ENCODE data around the gene RNH1. TPM values are rescaled to one million over a fixed set of nuclear protein-coding genes. Genes with fewer than 3 reads are reported as not detected.

Gene RNH1
- total RNA-seq = 100 to 1,000 TPM; 197 to 209 TPM
- long read RNA-seq, donor 1, transcript RNH1-203 (10 exons, 1,722 nt) = major isoform, 74 of 284 reads
- long read RNA-seq, donor 1, transcript RNH1-205 (11 exons, 2,014 nt) = minor isoform, 6 of 284 reads
- long read RNA-seq, donor 1, transcript RNH1-202 (10 exons, 1,791 nt) = minor isoform, 59 of 284 reads
- long read RNA-seq, donor 1, transcript RNH1-201 (11 exons, 1,894 nt) = minor isoform, 8 of 284 reads
- long read RNA-seq, donor 1, partial matches to known transcripts = 60 of 284 reads
- long read RNA-seq, donor 1, other reads (novel, unspliced or antisense) = 62 of 284 reads
- long read RNA-seq, donor 2, transcript RNH1-201 (11 exons, 1,894 nt) = minor isoform, 63 of 2,541 reads
- long read RNA-seq, donor 2, transcript RNH1-202 (10 exons, 1,791 nt) = major isoform, 768 of 2,541 reads
- long read RNA-seq, donor 2, transcript RNH1-222 (11 exons, 1,829 nt) = minor isoform, 78 of 2,541 reads
- long read RNA-seq, donor 2, transcript RNH1-203 (10 exons, 1,722 nt) = minor isoform, 767 of 2,541 reads
- long read RNA-seq, donor 2, partial matches to known transcripts = 358 of 2,541 reads
- long read RNA-seq, donor 2, other reads (novel, unspliced or antisense) = 421 of 2,541 reads

DNA sequence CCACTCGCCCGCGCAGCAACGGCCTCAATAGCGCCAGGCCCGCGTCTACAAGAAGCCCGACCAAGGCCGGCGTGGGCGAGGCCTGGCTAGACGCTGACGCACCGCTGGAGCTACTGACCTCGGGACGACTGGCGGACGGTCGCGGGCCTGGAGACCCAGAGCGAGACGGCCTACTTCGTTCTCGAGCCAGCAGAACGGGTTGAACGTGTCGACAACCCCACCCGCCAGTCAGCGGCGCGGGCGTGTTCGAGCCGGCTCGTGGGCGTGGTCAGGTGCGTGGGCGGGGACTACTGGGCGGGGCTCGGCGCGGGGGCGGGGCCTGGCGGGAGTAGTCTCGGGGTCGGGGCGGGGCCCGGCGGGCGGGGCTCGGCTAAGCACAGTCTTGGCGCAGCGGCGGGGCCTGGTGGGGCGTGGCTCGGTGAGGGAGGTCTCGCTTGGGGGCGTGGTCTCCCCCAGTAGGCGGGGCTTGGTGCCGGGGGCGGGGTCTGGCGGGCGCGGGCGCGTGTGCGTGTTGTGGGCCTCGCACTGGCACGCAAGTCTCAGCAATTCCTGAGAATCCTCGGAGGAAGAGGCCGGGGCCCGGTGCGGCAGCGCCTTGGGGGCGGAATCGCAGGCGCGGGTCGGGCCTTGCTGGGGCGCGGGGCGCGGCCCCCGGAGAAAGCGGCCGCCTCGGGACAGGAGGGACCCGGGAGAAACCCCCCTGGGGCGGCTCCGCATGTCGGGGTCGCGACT, at the start of gene RNH1:
TSS of gene RNH1 (minus strand) at position 248 of the 732 bp plus-strand sequence. CDS start 5,080 bp downstream, outside the sequence.
- DNase-seq (ENCODE audit: low spot score) = peak; percentile 100
- intact Hi-C loops (cut with DNase I) = no loop called here

DNA sequence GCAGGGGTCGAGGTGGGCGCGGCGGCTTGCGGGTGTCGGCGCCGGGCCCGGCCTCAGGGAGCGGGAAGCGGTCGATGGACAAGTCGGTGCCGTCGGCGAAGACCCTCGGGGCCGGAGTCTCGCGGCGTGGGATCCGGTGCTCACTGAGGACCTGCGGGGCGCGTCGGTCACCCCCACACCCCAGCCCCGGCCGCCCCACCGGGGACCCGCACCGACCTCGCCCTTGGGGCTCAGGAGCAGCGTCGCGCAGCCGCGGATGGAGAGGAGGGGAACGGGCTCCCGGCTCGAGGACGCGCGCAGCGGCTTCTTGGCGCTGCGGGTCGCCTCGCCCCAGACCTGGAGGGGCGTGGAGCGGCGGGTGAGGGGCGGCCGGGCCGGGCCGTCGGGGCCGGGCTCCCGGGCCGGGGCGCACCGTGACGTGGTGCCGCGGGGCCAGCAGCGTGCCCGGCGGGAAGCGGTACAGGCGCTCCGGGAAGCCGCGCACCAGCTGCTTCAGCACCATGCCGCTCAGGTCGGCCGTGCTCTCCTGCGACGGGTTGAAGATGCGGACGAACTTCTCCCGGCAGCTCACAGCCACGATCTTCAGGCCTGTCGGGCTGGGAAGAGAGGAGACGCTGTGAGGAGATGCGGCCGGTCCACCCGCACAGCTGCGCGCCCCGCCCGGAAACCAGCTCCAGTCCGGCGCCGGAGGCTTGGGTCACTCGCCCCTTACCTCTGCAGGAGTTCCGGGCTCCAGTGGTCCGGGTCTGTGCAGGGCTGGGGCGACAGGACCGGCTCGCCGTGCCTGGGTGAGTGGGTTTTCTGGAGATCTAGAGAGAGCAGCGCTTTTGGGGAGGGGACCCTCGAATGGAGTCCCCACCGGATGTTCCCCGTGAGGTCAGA, 49.0 kb upstream of the RNH1 start:
- intact Hi-C loops (cut with DNase I) = loop anchor here (10.0 kb wide), 1 partner anchor 169 kb away; no protein-coding TSS in a partner anchor
- no peak for DNase-seq (ENCODE audit: low spot score)

DNA sequence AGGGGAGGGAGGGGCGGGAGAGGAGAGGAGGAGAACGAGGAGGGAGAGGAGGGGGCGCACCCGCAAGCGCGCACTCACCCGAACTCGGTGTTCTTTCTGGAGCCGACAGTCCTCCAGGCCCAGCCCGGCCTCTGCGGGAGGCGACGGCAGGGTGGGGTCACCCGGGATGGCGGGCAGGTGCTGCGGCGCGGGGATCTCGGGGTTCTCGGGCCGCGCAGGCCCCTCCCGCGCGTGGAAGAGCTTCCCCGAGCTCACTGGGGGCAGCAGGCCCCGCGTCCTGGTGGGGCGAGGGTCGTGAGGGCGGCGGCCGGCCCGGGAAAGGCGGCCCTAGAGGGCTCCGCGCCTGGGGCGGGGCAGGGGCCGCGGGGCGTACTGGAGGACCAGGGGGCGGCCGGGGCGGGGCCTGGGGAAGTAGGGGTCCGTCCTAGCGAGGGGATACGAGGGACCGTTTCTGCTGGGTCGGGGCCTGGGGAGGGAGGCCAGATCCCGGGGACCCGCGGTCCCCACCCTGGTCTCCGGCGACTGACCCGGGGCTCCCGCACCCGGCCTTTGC, 48.3 kb upstream of the RNH1 start:
- intact Hi-C loops (cut with DNase I) = loop anchor here (10.0 kb wide), 1 partner anchor 169 kb away; no protein-coding TSS in a partner anchor
- no peak for DNase-seq (ENCODE audit: low spot score)

DNA sequence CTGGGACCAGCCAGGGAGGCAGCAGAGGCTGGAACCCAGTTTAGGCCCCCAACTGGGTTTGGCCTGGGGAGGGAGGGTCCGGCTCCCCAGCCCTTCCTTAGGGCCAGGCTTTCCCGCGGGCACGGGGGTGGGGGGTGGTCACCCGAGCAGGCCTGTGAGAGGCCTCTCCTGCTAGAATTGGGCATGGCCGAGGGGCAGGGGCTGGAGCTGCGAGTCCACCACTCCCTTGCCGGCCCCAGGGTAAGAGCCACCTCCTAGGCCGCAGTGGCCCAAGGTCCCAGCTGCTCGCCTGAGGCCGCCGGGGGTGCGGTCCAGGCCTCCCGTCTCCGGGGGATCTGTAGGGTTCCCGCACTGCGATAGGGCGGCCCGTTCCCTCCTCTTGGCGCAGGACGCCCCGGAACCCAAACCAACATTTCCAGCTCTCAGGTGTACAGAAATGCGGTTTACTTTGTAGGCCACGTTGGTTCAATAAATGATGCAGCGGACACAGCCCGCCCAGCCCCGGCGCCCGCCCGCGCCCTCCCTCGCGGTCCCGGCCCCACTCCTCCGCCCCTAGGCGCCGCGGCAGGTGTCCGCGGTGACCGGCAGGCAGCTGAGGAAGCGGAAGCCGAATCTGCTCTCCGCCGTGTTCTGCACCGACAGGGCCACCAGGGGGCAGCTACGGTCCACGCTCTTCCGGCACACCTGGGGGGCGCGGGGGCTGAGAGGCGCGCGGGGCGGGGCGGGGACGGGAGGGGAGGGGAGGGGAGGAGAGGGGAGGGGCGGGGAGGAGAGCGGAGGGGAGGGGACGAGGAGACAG, 47.6 kb upstream of the RNH1 start:
- intact Hi-C loops (cut with DNase I) = loop anchor here (10.0 kb wide), 1 partner anchor 170 kb away; no protein-coding TSS in a partner anchor
- no peak for DNase-seq (ENCODE audit: low spot score)

DNA sequence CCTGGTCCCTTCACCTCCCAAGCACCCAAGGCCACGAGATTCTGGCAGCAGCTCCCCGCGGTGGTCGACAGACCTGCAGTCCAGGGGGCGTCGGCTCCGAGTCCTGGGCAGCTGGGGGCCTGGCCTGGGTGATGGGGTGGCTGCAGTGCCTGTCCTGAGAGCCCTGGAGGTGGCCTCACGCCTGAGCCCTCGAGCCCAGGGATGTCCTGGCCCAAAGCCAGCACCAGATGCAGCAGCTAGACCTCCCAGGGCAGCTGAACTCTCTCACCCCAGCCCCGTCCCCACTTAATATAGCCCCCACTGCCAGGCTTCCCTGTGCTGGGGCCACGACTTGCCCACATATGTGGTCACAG, 46.9 kb upstream of the RNH1 start:
- intact Hi-C loops (cut with DNase I) = loop anchor here (10.0 kb wide), 1 partner anchor 171 kb away; no protein-coding TSS in a partner anchor
- no peak for DNase-seq (ENCODE audit: low spot score)

DNA sequence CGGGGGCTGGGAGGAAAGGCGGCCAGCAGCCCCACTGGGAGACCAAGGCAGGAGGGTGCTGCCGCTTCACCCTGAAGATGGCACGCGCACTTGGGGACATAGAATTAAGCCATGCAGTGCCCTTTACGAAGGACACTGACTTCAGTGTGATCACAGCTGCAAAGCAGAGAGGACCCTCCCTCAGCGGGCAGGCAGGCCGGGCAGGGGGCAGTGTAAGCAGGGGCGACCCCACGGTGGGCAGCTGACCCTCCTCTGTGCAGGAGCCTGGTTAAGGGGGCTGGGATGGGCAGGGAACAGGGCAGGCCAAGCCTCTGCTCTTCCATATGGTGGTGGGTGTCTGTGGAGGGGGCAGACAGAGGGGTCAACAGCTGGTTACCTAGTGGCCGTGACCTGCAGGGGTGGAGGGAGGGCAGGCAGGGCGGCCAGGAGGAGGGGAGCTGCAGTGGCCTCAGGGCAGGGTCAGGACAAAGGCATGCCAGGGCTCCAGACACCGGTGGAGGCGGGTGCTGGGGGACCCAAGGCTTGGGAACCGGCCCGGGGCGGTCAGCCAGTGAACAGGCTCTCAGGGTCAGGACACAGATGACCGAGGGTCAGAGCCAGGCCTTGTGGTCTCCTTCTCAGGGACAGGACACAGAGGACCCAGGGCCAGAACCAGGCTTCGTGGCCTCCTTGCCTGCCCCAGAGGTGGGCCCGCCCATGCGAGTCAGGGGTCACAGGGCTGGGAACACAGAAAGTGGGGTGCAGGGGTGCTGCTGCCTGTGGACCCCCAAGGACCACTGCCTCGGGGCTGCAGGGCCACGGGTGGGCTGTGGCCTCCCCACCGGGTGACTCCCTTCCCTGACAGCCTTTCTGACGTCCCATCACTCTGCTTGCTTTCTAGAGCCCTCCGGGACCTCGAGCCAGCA, 46.3 kb upstream of the RNH1 start:
- intact Hi-C loops (cut with DNase I) = loop anchor here (10.0 kb wide), 1 partner anchor 171 kb away; no protein-coding TSS in a partner anchor
- no peak for DNase-seq (ENCODE audit: low spot score)

DNA sequence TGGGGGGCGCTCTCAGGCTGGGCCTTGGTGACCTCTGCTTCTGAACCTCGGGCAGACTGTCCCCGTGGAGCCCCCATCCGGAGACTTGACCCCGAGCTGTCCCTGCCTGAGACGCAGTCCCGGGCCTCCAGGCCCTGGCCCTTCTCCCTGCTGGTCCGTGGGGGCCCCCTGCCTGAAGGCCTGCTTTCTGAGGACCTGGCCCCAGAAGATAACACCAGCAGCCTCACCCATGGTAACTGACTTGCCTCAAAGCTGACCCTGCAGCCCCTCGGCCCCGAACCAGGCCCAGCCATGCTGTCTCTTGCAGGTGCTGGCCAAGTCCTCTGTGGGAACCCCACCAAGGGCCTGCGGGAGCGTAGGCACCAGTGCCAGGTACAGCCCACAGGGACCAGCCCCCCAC, 44.6 kb upstream of the RNH1 start:
- DNase-seq (ENCODE audit: low spot score) = no peak
- intact Hi-C loops (cut with DNase I) = loop anchor here (10.0 kb wide), 1 partner anchor 173 kb away; no protein-coding TSS in a partner anchor

DNA sequence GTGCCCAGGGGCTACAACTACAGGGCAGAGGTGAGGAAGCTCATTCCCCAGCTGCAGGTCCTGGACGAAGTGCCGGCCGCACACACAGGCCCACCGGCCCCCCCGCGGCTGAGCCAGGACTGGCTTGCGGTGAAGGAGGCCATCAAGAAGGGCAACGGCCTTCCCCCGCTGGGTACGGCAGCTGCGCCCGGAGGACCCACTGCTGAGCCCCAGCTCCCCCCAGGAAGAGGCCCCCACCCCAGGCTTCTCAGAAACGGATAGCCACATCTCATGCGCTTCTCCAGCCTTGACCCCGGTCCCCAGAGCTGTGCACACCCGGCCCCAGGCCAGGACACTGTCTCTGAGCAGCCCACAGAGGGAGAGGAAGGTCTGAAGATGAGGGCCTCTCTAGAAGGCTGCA, 44.1 kb upstream of the RNH1 start:
- intact Hi-C loops (cut with DNase I) = loop anchor here (10.0 kb wide), 1 partner anchor 174 kb away; no protein-coding TSS in a partner anchor
- DNase-seq (ENCODE audit: low spot score) = no peak

DNA sequence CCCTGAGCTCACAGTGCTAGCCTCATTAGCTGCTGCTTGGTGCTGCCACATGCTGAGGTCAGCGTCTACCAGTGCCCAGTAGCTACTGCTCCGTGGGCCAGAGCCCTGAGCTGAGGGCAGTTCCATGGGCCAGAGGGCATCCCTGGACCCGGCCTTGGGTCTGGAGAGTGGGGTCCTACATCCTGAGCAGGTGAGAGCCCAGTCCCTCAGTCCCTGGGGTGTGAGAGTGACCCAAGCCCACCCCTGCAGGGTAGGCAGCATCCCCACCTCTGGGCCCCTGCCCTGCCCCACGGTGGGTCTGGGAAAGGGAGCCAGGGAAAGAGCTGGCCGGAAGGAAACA, 43.7 kb upstream of the RNH1 start:
- intact Hi-C loops (cut with DNase I) = loop anchor here (10.0 kb wide), 1 partner anchor 174 kb away; no protein-coding TSS in a partner anchor

DNA sequence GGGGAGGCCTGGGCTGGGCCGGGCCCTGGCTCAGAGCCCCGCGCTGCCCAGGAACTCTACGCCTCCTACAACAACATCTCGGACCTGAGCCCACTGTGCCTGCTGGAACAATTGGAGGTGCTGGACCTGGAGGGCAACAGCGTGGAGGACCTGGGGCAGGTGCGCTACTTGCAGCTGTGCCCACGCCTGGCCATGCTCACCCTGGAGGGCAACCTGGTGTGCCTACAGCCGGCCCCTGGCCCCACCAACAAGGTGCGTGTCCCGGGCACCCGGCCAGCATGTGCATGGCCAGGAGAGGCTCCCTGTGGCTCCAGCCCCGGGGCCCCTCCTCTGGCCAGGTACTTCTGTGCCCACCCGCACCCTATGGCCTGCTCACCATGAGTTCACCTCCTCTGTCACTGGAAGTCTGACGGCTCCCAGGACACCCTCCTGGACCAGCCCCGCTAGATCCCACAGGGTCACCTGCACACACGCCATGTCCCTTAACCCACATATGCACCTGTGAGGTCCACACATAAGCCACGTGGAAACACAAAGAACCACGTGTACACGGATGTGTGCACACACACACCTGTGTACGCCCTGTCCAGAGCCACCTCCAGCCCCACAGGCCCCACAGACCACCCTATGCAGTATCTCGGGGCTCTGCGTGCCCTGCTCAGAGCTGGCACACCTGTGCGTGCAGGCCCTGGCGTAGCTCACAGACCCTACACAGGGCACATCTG, 43.1 kb upstream of the RNH1 start:
- intact Hi-C loops (cut with DNase I) = loop anchor here (10.0 kb wide), 1 partner anchor 175 kb away; no protein-coding TSS in a partner anchor
- no peak for DNase-seq (ENCODE audit: low spot score)

More for the DNA sequence above, 43.7 kb upstream of the RNH1 start:
- DNase-seq (ENCODE audit: low spot score) = no peak

DNA sequence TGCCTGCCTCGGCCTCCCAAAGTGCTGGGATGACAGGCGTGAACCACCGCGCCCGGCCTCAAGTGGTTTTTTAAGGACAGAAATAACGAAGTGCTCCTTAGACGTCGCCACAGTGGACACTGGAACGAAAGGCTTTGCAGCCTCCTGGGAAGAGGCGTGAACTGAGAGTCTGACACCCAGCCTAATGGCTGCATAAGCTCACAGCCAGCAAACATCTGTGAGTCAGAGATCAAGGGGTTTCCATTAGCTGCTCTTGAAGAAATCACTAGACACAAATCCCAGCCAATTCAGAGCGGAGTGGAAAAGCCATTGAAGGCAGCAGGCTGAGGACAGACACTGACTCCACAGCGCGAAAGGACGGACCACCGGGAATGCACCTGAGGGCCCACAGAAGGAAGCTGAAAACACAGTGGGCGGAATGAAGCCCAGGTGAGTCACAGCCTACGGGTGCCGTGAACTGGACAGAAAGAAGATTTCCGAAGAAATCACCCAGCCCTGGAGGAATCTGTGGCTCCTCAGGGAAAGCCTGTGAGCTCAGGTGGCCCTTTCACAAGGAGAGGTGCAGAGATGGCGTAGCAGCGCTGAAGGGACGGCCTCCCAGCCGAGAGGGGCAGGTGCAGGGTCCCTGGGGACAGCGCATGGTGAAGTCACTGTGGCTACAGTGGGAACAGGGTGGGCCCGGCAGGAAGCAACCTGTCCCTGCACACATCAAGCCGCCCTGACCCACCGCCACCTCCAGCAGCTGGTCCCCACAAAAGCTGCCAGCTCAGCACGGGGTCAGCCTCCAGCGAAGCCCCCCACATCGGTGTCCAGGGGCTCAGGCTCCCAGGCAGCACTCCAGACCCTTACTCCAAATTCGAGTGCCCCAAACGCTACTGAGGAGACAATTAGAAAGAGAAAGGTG, 41.9 kb upstream of the RNH1 start:
- DNase-seq (ENCODE audit: low spot score) = no peak
- intact Hi-C loops (cut with DNase I) = no loop called here

DNA sequence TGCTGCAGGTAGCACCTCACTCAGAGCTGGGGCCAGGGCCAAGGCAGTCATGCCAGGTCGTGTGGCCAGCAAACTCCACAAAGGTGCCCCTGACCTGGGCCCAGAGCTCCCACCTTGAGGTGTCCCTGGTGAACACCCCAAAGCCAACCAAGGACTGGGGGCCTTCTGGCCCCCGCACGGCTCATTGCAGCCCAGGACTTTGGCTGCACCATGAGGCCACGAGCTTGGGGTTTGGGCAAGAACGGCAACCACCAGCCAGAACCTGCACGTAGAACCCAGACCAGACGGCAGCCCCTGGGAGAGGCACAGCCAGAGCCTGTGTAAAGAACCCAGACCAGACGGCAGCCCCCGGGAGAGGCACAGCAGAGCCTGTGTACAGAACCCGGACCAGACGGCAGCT, 38.1 kb upstream of the RNH1 start:
- intact Hi-C loops (cut with DNase I) = no loop called here
- no peak for DNase-seq (ENCODE audit: low spot score)

DNA sequence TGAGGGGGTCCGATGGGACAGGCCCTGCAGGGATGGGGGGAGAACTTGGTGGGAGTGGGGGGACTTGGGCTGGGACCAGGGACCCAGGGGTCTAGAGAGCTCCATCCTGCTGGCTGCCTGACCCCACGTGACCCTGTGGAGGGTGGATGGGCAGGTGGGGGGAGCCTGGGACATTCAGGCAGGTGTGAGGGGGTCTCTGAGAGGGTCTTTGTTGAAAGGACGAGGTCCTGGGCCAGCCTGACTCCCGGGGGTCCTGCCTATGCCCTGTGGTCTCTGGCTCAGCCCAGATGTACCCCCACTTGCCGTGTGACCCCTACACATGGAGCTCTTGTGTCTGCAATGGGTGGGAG, 37.8 kb upstream of the RNH1 start:
- intact Hi-C loops (cut with DNase I) = no loop called here

DNA sequence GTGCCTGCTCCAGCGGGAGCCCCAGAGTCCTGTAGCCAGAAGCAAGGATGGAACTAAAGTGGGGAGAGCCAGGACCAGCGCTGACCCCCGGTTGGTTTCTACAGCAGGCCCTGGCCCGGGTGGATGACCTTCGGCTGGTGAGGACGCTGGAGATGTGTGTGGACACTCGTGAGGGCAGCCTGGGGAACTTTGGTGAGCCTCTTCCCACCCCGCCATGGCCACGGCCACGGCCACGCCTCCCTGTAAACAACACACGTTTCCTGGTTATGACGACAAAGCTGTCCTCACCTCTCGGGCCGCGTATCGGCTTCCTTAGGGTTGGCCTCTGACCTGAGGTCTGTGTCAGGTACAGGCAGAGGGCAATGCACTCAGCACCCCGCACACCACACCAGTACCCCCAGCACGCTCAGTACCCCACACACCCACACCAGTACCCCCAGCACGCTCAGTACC, 34.4 kb upstream of the RNH1 start:
- intact Hi-C loops (cut with DNase I) = no loop called here
- DNase-seq (ENCODE audit: low spot score) = no peak

More for the DNA sequence above, 37.8 kb upstream of the RNH1 start:
- no peak for DNase-seq (ENCODE audit: low spot score)
